AG04449 (cell line): ENCODE results near the gene RPS15A.
"Not testable (repeated sequence)": the region's sequence is repeated elsewhere in the genome, so short reads cannot be mapped to it uniquely, and the experiment has no call there.

Source experiments
- CTCF ChIA-PET: fragments of 350-600 bp; formaldehyde crosslinking; extraction: SDS; loops from one replicate; lab custom pipeline; 2021; ENCODE audit warnings: antibody characterized with exemption; lab: Yijun Ruan, JAX
- POLR2A ChIA-PET: fragments of 400-600, 350-600 bp; formaldehyde crosslinking; extraction: SDS; loops from one replicate; lab custom pipeline; 2020; ENCODE audit warnings: antibody characterized with exemption, inconsistent platforms; lab: Yijun Ruan, JAX
- DNase-seq: peaks from one replicate; pipeline ENCODE4 v3.0.0-alpha.2; 2010; ENCODE audit warnings: low read depth, low spot score
- H3K4me3 ChIP-seq: 2 replicates; pipeline ENCODE4 v1.5.1; 2011; ENCODE audit warnings: low read depth, mild to moderate bottlenecking, control low read depth, low read length
- TF ChIP-seq, protein P1 (sequence below): IDR thresholded peaks from one replicate; pipeline ENCODE4 v1.5.1; 2011; ENCODE audit warnings: mild to moderate bottlenecking, moderate library complexity, low read length, control low read depth, inconsistent platforms; ENCODE audit not compliant: insufficient read depth; ENCODE audit errors: missing control alignments

RPS15A gene

DNA sequence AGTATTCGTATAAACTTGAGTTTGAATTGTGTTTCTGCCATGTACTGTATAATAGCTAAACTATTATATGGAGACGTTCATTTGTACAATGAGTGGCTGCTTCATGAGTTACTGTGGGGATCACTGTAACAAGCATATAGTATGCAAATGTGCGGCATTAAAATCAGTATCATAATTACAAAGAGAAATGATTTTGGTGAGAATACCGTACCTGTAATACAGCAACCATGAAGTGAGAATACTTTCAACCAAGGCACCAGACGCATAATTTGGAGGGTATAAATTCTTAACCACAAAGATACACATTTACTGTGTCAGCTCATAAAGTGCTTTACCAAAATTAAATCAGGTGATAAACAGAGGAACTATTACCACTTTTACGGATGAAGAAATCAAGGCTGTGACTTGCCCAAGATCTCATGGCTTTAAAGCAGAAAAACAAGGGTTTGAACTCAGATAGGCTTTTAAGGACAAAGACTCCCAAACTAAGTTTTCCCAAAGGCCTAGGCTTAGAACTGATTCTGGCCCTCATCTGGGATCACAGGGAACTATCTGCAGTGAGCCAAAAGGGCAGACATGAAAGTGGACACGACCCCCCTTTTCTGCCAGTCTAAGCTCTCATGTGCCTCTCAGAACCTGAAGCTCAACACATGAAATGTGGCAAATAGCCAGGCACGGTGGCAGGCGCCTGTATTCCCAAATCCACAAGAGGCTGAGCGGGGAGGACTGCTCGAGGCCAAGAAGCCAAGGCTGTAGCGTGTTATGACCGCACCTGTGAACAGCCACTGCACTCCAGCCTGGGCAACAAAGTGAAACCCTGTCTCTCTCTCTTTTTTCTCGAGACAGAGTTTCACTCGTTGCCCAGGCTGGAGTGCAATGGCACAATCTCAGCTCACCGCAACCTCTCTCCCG, 6.4 kb downstream of the RPS15A start:
- TF ChIP-seq, protein P1, sequence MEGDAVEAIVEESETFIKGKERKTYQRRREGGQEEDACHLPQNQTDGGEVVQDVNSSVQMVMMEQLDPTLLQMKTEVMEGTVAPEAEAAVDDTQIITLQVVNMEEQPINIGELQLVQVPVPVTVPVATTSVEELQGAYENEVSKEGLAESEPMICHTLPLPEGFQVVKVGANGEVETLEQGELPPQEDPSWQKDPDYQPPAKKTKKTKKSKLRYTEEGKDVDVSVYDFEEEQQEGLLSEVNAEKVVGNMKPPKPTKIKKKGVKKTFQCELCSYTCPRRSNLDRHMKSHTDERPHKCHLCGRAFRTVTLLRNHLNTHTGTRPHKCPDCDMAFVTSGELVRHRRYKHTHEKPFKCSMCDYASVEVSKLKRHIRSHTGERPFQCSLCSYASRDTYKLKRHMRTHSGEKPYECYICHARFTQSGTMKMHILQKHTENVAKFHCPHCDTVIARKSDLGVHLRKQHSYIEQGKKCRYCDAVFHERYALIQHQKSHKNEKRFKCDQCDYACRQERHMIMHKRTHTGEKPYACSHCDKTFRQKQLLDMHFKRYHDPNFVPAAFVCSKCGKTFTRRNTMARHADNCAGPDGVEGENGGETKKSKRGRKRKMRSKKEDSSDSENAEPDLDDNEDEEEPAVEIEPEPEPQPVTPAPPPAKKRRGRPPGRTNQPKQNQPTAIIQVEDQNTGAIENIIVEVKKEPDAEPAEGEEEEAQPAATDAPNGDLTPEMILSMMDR, result no peak
- POLR2A ChIA-PET, result no interaction called here
- no peak overlapping the region for H3K4me3 ChIP-seq
- DNase-seq, result no peak
- CTCF ChIA-PET, result interaction anchor here (2.5 kb wide), 1 partner anchor 18 kb away, joined by 10 read pairs; the partner anchor contains the start of gene ARL6IP1

DNA sequence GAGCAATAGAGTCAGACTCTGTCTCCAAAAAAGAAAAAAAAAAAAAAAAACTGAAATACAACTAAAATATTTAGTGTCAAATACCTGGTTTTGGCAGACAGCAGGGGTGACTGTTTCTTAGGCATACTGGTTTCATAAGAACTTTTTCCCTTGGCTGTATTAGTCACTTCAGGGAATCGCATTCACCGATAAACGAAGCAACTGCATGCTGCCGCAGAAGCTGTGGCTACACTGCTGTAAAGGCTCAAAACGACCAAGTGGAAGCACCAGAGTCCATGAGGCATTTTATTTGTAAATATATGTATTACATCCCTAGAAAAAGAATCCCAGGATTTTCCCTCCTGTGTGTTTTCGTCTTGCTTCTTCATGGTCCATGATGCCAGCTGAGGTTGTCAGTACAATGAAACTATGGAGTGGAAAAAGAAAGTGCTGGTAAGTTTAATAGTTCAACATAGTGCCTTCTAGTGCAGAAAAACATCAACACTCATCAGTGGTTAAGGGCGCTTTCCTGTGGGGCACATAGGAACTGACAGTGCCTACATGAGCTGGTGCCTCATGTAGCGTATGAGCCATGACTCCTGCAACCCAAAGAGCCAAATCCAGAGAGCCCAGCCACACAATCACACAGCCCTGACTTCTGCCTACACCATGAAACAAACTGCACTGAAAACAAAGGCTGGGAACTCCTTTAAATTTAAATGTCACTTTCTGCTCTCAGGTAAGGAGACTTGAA, 7.3 kb downstream of the RPS15A start:
- TF ChIP-seq, protein P1, result no peak
- ChIA-PET POLR2A (no interaction called here), CTCF (interaction anchor here (2.5 kb wide), 1 partner anchor 18 kb away, joined by 10 read pairs; the partner anchor contains the start of gene ARL6IP1)
- no peak for DNase-seq
- no peak overlapping the region for H3K4me3 ChIP-seq

DNA sequence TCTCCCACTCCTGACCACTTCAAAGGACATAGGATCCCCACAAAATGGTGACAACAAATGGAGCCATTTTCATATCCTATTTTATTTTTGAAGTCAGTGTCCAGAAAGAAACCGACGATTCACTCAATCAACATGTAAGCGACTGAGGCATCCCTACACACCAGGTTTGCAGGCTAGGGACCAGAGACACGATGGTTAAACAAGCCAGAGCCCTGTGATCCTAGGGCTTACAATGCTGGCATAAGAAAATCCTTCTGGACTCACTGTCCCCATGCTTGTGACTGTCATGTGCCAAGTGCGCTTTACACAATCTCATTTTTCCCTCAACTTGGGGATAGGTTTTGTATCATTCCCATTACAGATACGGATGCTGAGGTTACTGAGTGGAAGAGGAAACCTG, 8.9 kb downstream of the RPS15A start:
- DNase-seq, H3K4me3 ChIP-seq, POLR2A ChIA-PET, CTCF ChIA-PET: not testable (repeated sequence)

DNA sequence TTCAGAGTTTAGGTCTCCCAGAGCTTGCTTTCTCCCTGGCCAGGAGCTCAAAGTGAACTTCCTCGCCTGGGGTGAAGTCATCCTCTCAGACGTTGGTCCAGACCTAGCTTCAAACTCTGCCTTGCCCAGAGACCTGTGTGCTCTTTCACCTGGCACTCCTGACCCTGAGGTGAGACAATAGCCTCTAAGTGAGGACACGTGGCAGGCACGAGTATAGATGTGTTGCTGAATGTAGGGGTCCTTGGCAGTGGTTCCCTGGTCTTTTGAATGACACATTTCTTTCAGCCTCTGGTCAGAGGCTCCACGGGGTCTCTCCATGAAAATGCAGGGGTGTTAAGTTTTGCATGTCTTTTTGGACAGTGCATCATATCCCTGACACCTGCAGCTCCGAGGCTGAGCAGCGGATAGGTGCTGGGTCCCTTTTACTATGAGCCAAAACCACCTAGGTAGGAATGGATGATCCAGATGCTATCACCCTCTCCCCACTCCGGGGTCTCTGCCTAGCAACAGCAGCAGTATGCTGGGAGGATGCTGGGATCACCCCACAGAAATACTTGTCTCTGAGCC, 9.6 kb downstream of the RPS15A start:
- CTCF ChIA-PET, POLR2A ChIA-PET, DNase-seq, H3K4me3 ChIP-seq: not testable (repeated sequence)

DNA sequence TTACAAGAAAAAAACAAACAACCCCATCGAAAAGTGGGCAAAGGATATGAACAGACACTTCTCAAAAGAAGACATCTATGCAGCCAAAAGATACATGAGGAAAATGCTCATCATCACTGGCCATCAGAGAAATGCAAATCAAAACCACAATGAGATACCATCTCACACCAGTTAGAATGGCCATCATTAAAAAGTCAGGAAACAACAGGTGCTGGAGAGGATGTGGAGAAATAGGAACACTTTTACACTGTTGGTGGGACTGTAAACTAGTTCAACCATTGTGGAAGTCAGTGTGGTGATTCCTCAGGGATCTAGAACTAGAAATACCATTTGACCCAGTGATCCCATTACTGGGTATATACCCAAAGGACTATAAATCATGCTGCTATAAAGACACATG, 12.5 kb downstream of the RPS15A start:
- POLR2A ChIA-PET, DNase-seq, H3K4me3 ChIP-seq, CTCF ChIA-PET: not testable (repeated sequence)

DNA sequence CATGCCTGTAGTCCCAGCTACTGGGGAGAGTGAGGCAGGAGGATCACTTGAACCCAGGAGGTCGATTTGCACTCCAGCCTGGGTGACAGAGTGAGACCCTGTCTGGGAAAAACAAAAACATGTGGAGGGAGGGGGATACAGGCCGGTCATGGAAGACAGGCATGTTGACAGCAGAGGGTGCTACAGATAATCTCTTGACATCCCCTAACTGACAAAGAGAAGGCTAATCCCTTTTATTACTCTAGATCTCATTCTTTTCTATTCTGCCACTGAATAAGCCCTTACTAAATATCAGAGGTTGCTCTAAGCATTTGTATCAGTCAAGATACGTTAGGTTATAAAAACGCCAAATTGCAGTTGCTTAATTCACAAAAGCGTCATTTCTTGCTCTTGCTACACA, 13.8 kb downstream of the RPS15A start:
- DNase-seq, H3K4me3 ChIP-seq, POLR2A ChIA-PET, CTCF ChIA-PET: not testable (repeated sequence)

DNA sequence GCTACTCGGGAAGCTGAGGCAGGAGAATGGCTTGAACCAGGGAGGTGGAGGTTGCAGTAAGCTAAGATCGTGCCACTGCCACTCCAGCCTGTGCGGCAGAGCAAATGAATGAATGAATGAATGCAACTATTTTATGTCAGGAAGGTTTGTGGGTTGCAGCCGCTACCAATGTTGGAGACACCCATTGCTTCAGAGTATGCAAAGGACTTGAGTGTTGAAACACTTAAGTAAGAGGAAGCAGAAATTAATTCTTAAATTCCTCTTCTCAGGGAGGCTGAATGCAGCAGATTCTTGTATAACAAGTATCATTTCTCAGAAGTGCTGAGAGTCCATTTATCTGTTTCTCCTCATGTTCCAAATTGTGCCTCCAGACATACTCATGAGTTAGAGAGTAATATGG, 15.5 kb downstream of the RPS15A start:
- H3K4me3 ChIP-seq, DNase-seq, CTCF ChIA-PET, POLR2A ChIA-PET: not testable (repeated sequence)

DNA sequence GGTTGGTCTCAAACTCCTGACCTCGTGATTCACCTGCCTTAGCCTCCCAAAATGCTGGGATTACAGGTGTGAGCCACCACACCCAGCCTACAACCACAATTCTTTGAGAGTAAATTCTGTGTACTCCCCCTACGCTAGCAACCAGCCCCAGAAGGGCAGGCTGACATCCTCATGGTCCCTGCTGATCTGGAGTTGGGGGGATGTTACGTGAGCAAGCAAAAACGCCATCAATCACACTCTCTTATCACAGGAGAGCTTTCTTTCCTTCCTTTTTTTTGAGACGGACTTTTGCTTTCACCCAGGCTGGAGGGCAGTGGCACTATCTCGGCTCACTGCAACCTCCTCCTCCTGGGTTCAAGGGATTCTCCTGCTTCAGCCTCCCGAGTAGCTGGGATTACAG, 18.0 kb downstream of the RPS15A start:
- CTCF ChIA-PET, H3K4me3 ChIP-seq, POLR2A ChIA-PET, DNase-seq: not testable (repeated sequence)

DNA sequence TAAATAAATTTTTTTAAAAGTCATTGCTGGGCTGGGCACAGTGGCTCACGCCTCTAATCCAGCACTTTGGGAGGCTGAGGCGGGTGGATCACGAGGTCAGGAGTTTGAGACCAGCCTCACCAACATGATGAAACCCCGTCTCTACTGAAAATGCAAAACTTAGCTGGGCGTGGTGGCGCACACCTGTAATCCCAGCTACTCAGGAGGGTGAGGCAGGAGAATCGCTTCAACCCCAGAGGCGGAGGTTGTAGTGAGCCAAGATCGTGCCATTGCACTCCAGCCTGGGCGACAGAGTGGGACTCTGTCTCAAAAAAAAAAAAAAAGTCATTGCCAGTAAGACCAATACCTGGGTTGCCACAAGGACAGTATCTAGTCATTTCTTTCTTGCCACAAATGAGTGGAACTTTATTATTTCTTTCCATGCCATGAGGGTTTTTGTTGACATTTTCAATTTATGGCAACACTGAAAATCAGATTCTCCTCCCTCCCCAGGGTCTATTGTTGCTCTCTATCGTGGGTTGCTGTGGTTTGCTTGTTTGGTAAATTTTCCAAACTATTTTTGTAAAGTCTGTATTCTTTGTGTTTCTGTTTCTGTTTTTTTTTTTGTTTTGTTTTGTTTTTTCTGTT, 19.7 kb downstream of the RPS15A start:
- CTCF ChIA-PET, H3K4me3 ChIP-seq, POLR2A ChIA-PET, DNase-seq: not testable (repeated sequence)

DNA sequence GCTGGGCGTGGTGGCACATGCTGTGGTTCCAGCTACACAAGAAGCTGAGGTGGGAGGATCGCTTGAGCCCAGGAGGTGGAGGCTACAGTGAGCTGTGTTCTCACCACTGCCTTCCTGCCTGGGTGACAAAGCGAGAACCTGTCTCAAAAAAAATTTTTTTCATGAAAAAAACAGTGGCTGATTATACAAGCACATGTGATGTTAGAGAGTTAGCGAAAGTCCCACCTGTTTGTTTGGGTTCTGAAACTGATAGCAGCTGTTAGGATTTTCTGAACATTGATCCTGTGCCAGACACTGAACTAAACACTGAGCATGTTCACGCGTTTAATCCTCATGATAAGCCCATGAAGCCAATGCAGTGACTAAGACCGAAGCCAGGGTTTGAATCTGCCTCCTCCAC, 22.9 kb downstream of the RPS15A start:
- H3K4me3 ChIP-seq, DNase-seq, CTCF ChIA-PET, POLR2A ChIA-PET: not testable (repeated sequence)

DNA sequence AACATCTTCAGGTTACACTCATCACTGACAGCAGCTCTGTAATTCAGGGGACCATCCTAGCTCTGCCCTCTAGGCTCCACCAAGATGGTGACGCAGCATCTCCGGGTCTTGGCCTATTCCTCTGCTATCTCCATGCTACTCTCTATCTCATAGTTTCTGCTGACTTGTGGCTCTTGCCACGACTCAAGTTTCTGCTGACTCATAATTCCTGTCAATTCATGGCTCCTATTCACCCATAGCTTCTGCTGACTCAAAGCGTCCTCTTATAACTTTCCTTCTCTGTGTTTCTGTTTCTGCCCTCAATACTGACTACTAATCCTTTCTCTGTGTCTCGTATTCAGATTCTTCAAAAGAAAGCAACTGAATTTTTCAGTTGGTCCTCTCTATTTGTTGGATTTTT, 27.4 kb downstream of the RPS15A start:
- H3K4me3 ChIP-seq, CTCF ChIA-PET, DNase-seq, POLR2A ChIA-PET: not testable (repeated sequence)
